ENCODE measurements around the gene TOR3A. TPM values are rescaled to one million over a fixed set of nuclear protein-coding genes. Genes with fewer than 3 reads are reported as not detected.

The TOR3A gene
- total and polyA plus RNA-seq, 2 of the 13 experiments (the other 11 are each of a cell fraction or from before 2014, with no cell fraction given) = 14.7 to 28.4 TPM

DNA sequence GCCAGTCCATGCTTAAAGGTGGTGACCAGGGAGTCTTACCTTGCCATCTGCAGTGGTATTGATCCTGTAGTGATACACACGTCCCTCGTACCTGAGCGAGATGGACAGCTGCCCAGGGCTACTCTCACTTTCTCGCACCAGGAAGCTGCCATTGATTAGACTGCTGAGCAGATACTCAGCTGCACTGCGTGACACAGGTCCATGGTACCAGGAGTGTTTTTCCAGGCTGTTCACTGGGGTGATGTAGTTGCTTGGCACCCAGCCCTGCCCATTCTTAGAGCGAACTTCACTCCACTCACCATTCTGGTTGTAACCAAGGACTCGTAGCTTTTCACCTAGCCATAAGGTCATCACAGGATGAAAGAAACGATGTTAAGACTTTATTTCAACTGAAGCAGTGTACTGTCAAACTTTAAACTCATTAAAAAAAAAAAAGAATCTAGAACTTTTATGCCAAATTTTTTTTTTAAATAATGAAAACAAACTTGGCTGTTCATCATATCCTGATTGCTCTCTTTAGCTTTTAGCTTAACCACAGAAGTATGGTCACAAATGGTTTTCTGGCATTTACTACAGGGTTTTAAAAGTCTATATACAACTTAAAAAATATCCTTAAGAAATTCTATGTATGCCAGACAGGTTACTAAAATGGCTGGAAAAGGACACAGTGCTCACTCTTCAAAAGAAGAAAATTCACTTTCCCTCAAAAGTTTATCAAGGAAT is 44.6 kb downstream of the TOR3A start:
- POLR2A ChIA-PET = no interaction called here
- no peaks in the 10 kb centered on the region for H3K9me3 ChIP-seq (ENCODE audit: low read length)
- WGBS (ENCODE audit: low lambda C conversion rate) = over 99% methylated on average over 8 of the region's 8 CpGs
- H3K27me3 ChIP-seq (ENCODE audit: control insufficient read depth in 1 of 2, insufficient read depth in 2 of 2, low read length in 2 of 2) = no peaks in the 10 kb centered on the region
- in situ Hi-C loops (cut with HindIII; ENCODE audit: extremely low pct_ligation_motif_present, low pct_unique_long_range_greater_than_20kb) (loop anchor here (10.0 kb wide), 1 partner anchor 168 kb away; the partner anchor contains the start of gene SOAT1), intact Hi-C loops (cut with micrococcal nuclease; ENCODE audit: unreplicated experiment) (no loop called here)
- FAIRE-seq = no peak
- H3K36me3 ChIP-seq (replicated peaks in 1 of 2; ENCODE audit: control insufficient read depth in 1 of 2, insufficient read depth in 2 of 2, low read length in 2 of 2) = peaks cover 5 to 33% of the 10 kb centered on the region in 2 experiments; a peak in 3 of 5 replicates
- no peak for TF ChIP-seq HIVEP1 (CRISPR knock-in tag; IDR thresholded peaks at IDR 0.05)
- no peak for TF ChIP-seq ZFAT (CRISPR knock-in tag; conservative IDR thresholded peaks at IDR 0.05)
- TF ChIP-seq, protein P1, sequence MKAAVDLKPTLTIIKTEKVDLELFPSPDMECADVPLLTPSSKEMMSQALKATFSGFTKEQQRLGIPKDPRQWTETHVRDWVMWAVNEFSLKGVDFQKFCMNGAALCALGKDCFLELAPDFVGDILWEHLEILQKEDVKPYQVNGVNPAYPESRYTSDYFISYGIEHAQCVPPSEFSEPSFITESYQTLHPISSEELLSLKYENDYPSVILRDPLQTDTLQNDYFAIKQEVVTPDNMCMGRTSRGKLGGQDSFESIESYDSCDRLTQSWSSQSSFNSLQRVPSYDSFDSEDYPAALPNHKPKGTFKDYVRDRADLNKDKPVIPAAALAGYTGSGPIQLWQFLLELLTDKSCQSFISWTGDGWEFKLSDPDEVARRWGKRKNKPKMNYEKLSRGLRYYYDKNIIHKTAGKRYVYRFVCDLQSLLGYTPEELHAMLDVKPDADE (CRISPR knock-in tag; IDR thresholded peaks at IDR 0.05) = no peak
- no peak for TF ChIP-seq NFKB2 (CRISPR knock-in tag; IDR thresholded peaks at IDR 0.05; ENCODE audit: borderline replicate concordance)
- TF ChIP-seq HMGXB4 (CRISPR knock-in tag; IDR thresholded peaks at IDR 0.05; ENCODE audit: borderline replicate concordance in 1 of 2, low read depth in 1 of 2) = no peak
- no peak for TF ChIP-seq DR1 (CRISPR knock-in tag; IDR thresholded peaks at IDR 0.05)
- no peak for TF ChIP-seq STAG1 (CRISPR knock-in tag; IDR thresholded peaks at IDR 0.05)
- TF ChIP-seq ZNF574 (CRISPR knock-in tag; IDR thresholded peaks at IDR 0.05) = no peak
- TF ChIP-seq CREM (IDR thresholded peaks at IDR 0.05) = no peak
- no peak for TF ChIP-seq CREM (CRISPR knock-in tag; IDR thresholded peaks at IDR 0.05)
- TF ChIP-seq ZNF10 (CRISPR knock-in tag; IDR thresholded peaks at IDR 0.05; ENCODE audit: borderline replicate concordance, low read depth) = no peak
- TF ChIP-seq MYC (CRISPR knock-in tag; IDR thresholded peaks at IDR 0.05; ENCODE audit: borderline replicate concordance) = no peak
- TF ChIP-seq SRF (IDR thresholded peaks at IDR 0.05; ENCODE audit: low read depth, low read length) = no peak
- no peak for TF ChIP-seq BCL6 (CRISPR knock-in tag; IDR thresholded peaks at IDR 0.05)
- no peak for TF ChIP-seq ZNF282 (IDR thresholded peaks at IDR 0.05; ENCODE audit: partially characterized antibody)
- ATAC-seq = no peak
- H3K27ac ChIP-seq (ENCODE audit: extremely low read length, insufficient read depth, low read length) = no peak overlapping the region
- H3K4me1 ChIP-seq (ENCODE audit: insufficient read depth, low read length) = peaks cover 15% of the 10 kb centered on the region
- H3K4me2 ChIP-seq (ENCODE audit: low read depth, low read length) = no peak overlapping the region
- H4K20me1 ChIP-seq (ENCODE audit: insufficient read depth, low read length) = no peaks in the 10 kb centered on the region
- no peak for DNase-seq (ENCODE audit: low spot score)
- H3K9ac ChIP-seq (ENCODE audit: insufficient read depth, low read depth, low read length) = no peak overlapping the region
- CTCF ChIA-PET (ENCODE audit: low intra/inter-chr PET ratio, low total read pairs) = no interaction called here
- H3K79me2 ChIP-seq (ENCODE audit: insufficient read depth, low read length) = no peaks in the 10 kb centered on the region
- H3K4me3 ChIP-seq (replicated peaks in 1 of 3; ENCODE audit: insufficient read depth in 1 of 3, low read depth in 2 of 3, low read length in 3 of 3) = no peak overlapping the region
- no TSS peak for BruUV-seq (replicated peaks)
- H2AFZ ChIP-seq (ENCODE audit: low read length) = no peak overlapping the region

Measured in HepG2 (cell line).